ENCODE measurements around the gene LRP1B. TPM values are rescaled to one million over a fixed set of nuclear protein-coding genes. Genes with fewer than 3 reads are reported as not detected.

LRP1B gene
- total RNA-seq, 3 donors from 2014 or later, result 2.3 to 29.8 (median 21.8) TPM

GRCh38 chr2:141806090-141806489 lies 324.7 kb downstream of the LRP1B start:
- Histone ChIP-seq H3K4me3 (no peak overlapping the region), H3K4me1 (no peaks in the 10 kb centered on the region), H3K9me3 (no peaks in the 10 kb centered on the region), H3K27me3 (no peaks in the 10 kb centered on the region), H3K27ac (no peak overlapping the region), H3K36me3 (no peaks in the 10 kb centered on the region)
- intact Hi-C loops (cut with DNase I; ENCODE audit: low total_unique reads), result no loop called here
- no peak for DNase-seq (ENCODE audit: low spot score in 2 of 2)
- no peak for TF ChIP-seq POLR2A (IDR thresholded peaks at IDR 0.05)
- TF ChIP-seq POLR2AphosphoS5 (IDR thresholded peaks at IDR 0.05), result no peak
- no peak for TF ChIP-seq CTCF (IDR thresholded peaks at IDR 0.05)

- Histone ChIP-seq H3K9me3 (no peaks in the 10 kb centered on the region), H3K36me3 (no peaks in the 10 kb centered on the region), H3K27ac (no peak overlapping the region), H3K27me3 (no peaks in the 10 kb centered on the region), H3K4me1 (no peaks in the 10 kb centered on the region), H3K4me3 (no peak overlapping the region)
- TF ChIP-seq POLR2A (IDR thresholded peaks at IDR 0.05) (no peak), CTCF (IDR thresholded peaks at IDR 0.05) (no peak), POLR2AphosphoS5 (IDR thresholded peaks at IDR 0.05) (no peak)
- intact Hi-C loops (cut with DNase I; ENCODE audit: low total_unique reads), result no loop called here
- no peak for DNase-seq (ENCODE audit: low spot score in 2 of 2)
These were observed 325.5 kb downstream of the LRP1B start for GRCh38 chr2:141805302-141805701.

GRCh38 chr2:141796449-141796848 lies 334.4 kb downstream of the LRP1B start:
- no peak overlapping the region for H3K4me3 ChIP-seq
- no peak for DNase-seq (ENCODE audit: low spot score in 2 of 2)
- no peaks in the 10 kb centered on the region for H3K36me3 ChIP-seq
- no peaks in the 10 kb centered on the region for H3K27me3 ChIP-seq
- no peaks in the 10 kb centered on the region for H3K4me1 ChIP-seq
- TF ChIP-seq CTCF (IDR thresholded peaks at IDR 0.05), result no peak
- TF ChIP-seq POLR2A (IDR thresholded peaks at IDR 0.05), result no peak
- no peak for TF ChIP-seq POLR2AphosphoS5 (IDR thresholded peaks at IDR 0.05)
- intact Hi-C loops (cut with DNase I; ENCODE audit: low total_unique reads), result no loop called here
- H3K9me3 ChIP-seq, result no peaks in the 10 kb centered on the region
- H3K27ac ChIP-seq, result no peak overlapping the region

- Histone ChIP-seq H3K27ac (no peak overlapping the region), H3K36me3 (no peaks in the 10 kb centered on the region), H3K9me3 (no peaks in the 10 kb centered on the region), H3K4me1 (no peaks in the 10 kb centered on the region), H3K27me3 (no peaks in the 10 kb centered on the region), H3K4me3 (no peak overlapping the region)
- no peak for TF ChIP-seq POLR2A (IDR thresholded peaks at IDR 0.05)
- TF ChIP-seq POLR2AphosphoS5 (IDR thresholded peaks at IDR 0.05), result no peak
- no peak for TF ChIP-seq CTCF (IDR thresholded peaks at IDR 0.05)
- DNase-seq (ENCODE audit: low spot score in 2 of 2), result no peak
- intact Hi-C loops (cut with DNase I; ENCODE audit: low total_unique reads), result no loop called here
These were observed 339.3 kb downstream of the LRP1B start for GRCh38 chr2:141791521-141791920.

- no peak for TF ChIP-seq CTCF (IDR thresholded peaks at IDR 0.05)
- no peak for TF ChIP-seq POLR2A (IDR thresholded peaks at IDR 0.05)
- TF ChIP-seq POLR2AphosphoS5 (IDR thresholded peaks at IDR 0.05), result no peak
- Histone ChIP-seq H3K4me1 (no peaks in the 10 kb centered on the region), H3K4me3 (no peak overlapping the region), H3K27ac (no peak overlapping the region), H3K27me3 (no peaks in the 10 kb centered on the region), H3K9me3 (no peaks in the 10 kb centered on the region), H3K36me3 (no peaks in the 10 kb centered on the region)
- intact Hi-C loops (cut with DNase I; ENCODE audit: low total_unique reads), result no loop called here
- DNase-seq (ENCODE audit: low spot score in 2 of 2), result no peak
These were observed 348.2 kb downstream of the LRP1B start for GRCh38 chr2:141782574-141782973.

All from breast epithelium (tissue), 4 donors.